SK-N-SH (cell line): ENCODE data around the gene IL21R. TPM values are rescaled to one million over a fixed set of nuclear protein-coding genes. Genes with fewer than 3 reads are reported as not detected.

Experiments
- CTCF ChIA-PET: fragments of 300-600, 350-600 bp; formaldehyde crosslinking; extraction: SDS; loops from one replicate; lab custom pipeline; 2021; lab: Yijun Ruan, JAX
- POLR2A ChIA-PET: fragments of 350-600 bp; sonication (Branson Sonifier 250); formaldehyde crosslinking; extraction: SDS; loops from one replicate; lab custom pipeline; 2020; ENCODE audit warnings: antibody characterized with exemption, inconsistent platforms; lab: Yijun Ruan, JAX
- DNase-seq: peaks from one replicate; pipeline ENCODE4 v3.0.0; 2012
- H2AFZ ChIP-seq: fragments of 200-600 bp; sonication (generic); 2 replicates; pipeline ENCODE4 v1.8.1; 2016; ENCODE audit warnings: antibody characterized with exemption, mild to moderate bottlenecking, low read depth
- H3F3A ChIP-seq: fragments of 200-600 bp; sonication (generic); replicated peaks from 2 replicates; pipeline ENCODE3; 2016; ENCODE audit warnings: antibody characterized with exemption, mild to moderate bottlenecking; ENCODE audit not compliant: insufficient read depth
- H3K27ac ChIP-seq, 2 experiments: fragments of 200-500 bp in 1 of 2; fragments of 200-600 bp in 1 of 2; sonication (Bioruptor generic) in 1 of 2; sonication (generic), shearing (Covaris generic) in 1 of 2; 2 replicates each; pipeline versions ENCODE4 v1.5.1 to v1.6.1; 2014 to 2016; ENCODE audit warnings: low read depth in 2 of 2, inconsistent platforms in 1 of 2, low read length in 1 of 2, mild to moderate bottlenecking in 1 of 2, mixed read lengths in 1 of 2
- H3K27me3 ChIP-seq: fragments of 200-600 bp; sonication (generic), shearing (Covaris generic); 2 replicates; pipeline ENCODE4 v1.6.1; 2016; ENCODE audit warnings: mixed run types; ENCODE audit not compliant: insufficient read depth
- H3K36me3 ChIP-seq, 2 experiments: fragments of 200-500 bp in 1 of 2; fragments of 200-600 bp in 1 of 2; sonication (Bioruptor generic) in 1 of 2; sonication (generic) in 1 of 2; replicated peaks in 1 of 2; 2 replicates each; pipeline versions ENCODE3 to v1.5.1; 2014 to 2016; ENCODE audit warnings: low read length in 1 of 2, mild to moderate bottlenecking in 1 of 2; ENCODE audit not compliant: insufficient read depth in 2 of 2, control insufficient read depth in 1 of 2
- H3K4me1 ChIP-seq, 2 experiments: fragments of 200-500 bp in 1 of 2; fragments of 200-600 bp in 1 of 2; sonication (Bioruptor generic) in 1 of 2; sonication (generic), shearing (Covaris generic) in 1 of 2; 2 replicates each; pipeline versions ENCODE4 v1.5.1 to v1.6.1; 2014 to 2016; ENCODE audit warnings: low read depth in 1 of 2, low read length in 1 of 2, mixed run types in 1 of 2; ENCODE audit not compliant: insufficient read depth in 2 of 2, control insufficient read depth in 1 of 2
- H3K4me2 ChIP-seq: fragments of 200-600 bp; sonication (generic), shearing (Covaris generic); 2 replicates; pipeline ENCODE4 v1.6.1; 2017; ENCODE audit warnings: mixed run types
- H3K4me3 ChIP-seq, 2 experiments: fragments of 200-500 bp in 1 of 2; fragments of 200-600 bp in 1 of 2; sonication (Bioruptor generic) in 1 of 2; sonication (generic), shearing (Covaris generic) in 1 of 2; 2 replicates each; pipeline versions ENCODE4 v1.5.1 to v1.8.1; 2014 to 2016; ENCODE audit warnings: low read depth in 2 of 2, inconsistent platforms in 1 of 2, low read length in 1 of 2, mild to moderate bottlenecking in 1 of 2, mixed read lengths in 1 of 2, moderate library complexity in 1 of 2
- H3K79me2 ChIP-seq: fragments of 200-600 bp; sonication (generic); 2 replicates; pipeline ENCODE4 v1.8.1; 2017; ENCODE audit warnings: mild to moderate bottlenecking; ENCODE audit not compliant: insufficient read depth
- H3K9ac ChIP-seq: fragments of 200-600 bp; sonication (generic); 2 replicates; pipeline ENCODE4 v1.6.1; 2017; ENCODE audit warnings: mixed run types
- H3K9me2 ChIP-seq: fragments of 200-600 bp; sonication (generic); 2 replicates; pipeline ENCODE4 v1.6.1; 2017; ENCODE audit warnings: mixed run types
- H3K9me3 ChIP-seq: fragments of 200-600 bp; sonication (generic); 2 replicates; pipeline ENCODE4 v1.6.1; 2017; ENCODE audit warnings: mixed run types, mild to moderate bottlenecking, moderate library complexity
- H4K20me1 ChIP-seq: fragments of 200-600 bp; sonication (generic); 2 replicates; pipeline ENCODE4 v1.6.1; 2017; ENCODE audit warnings: mild to moderate bottlenecking, mixed run types; ENCODE audit not compliant: insufficient read depth
- CTCF ChIP-seq: fragments of 200-600 bp; sonication (generic); IDR thresholded peaks from 2 replicates; pipeline ENCODE4 v1.6.1; 2017; ENCODE audit warnings: antibody characterized with exemption, mild to moderate bottlenecking, moderate library complexity
- ELF1 ChIP-seq: IDR thresholded peaks from 2 replicates; pipeline ENCODE4 v1.4.0; 2012
- GABPA ChIP-seq: IDR thresholded peaks from 2 replicates; pipeline ENCODE4 v1.4.0; 2012; ENCODE audit warnings: low read depth, mild to moderate bottlenecking
- PBX3 ChIP-seq: IDR thresholded peaks from 2 replicates; pipeline ENCODE4; 2012
- REST ChIP-seq: IDR thresholded peaks from 2 replicates; pipeline ENCODE4 v1.6.1; 2012; ENCODE audit warnings: mild to moderate bottlenecking, low read depth, low read length, moderate library complexity
- TEAD4 ChIP-seq: IDR thresholded peaks from 2 replicates; pipeline ENCODE4 v1.4.0; 2012; ENCODE audit warnings: mild to moderate bottlenecking, borderline replicate concordance; ENCODE audit not compliant: insufficient read depth
- WGBS: methylation state at CpG from one replicate; pipeline ENCODE4 v1.1.6; 2017; ENCODE audit warnings: low lambda C conversion rate; 5-methylcytosine and 5-hydroxymethylcytosine counted together
- polyA plus RNA-seq, 3 experiments: library from polyadenylated mRNA; depleted of rRNA; stranded (reverse); fragments of >200 nt; gene quantifications; 2 replicates each; pipeline ENCODE4 v1.2.3, GENCODE V29; 2012

The IL21R gene
- polyA plus RNA-seq, 1 of the 3 experiments (the other 2 are of a cell fraction): 0.13 TPM

- no peak overlapping the region for H3K9ac ChIP-seq
- H3K4me2 ChIP-seq: no peak overlapping the region
- ChIA-PET POLR2A (no interaction called here), CTCF (no interaction called here)
- H3K27me3 ChIP-seq: no peaks in the 10 kb centered on the region
- H3K4me1 ChIP-seq: no peaks in the 10 kb centered on the region
- H3K79me2 ChIP-seq: no peaks in the 10 kb centered on the region
- H3K9me3 ChIP-seq: no peaks in the 10 kb centered on the region
- H3K36me3 ChIP-seq: peaks cover 55 to 92% of the 10 kb centered on the region in 2 experiments
- H3F3A ChIP-seq: no peaks in the 10 kb centered on the region
- TF ChIP-seq PBX3 (no peak), TEAD4 (no peak), ELF1 (no peak), CTCF (no peak), GABPA (no peak)
- no peaks in the 10 kb centered on the region for H4K20me1 ChIP-seq
- no peaks in the 10 kb centered on the region for H3K9me2 ChIP-seq
- DNase-seq: no peak
- no peak overlapping the region for H2AFZ ChIP-seq
- H3K27ac ChIP-seq: no peak overlapping the region
- 90% methylated on average over 11 of the region's 11 CpGs for WGBS
- H3K4me3 ChIP-seq: no peak overlapping the region
These were observed 90.6 kb downstream of the IL21R start for GRCh38 chr16:27492588-27492979.

GRCh38 chr16:27495191-27495590, 93.2 kb downstream of the IL21R start:
- 91% methylated on average over 11 of the region's 13 CpGs for WGBS
- Histone ChIP-seq H3K9me3 (no peaks in the 10 kb centered on the region), H3K4me3 (no peak overlapping the region), H3K27me3 (no peaks in the 10 kb centered on the region), H3K4me2 (no peak overlapping the region), H3K27ac (no peak overlapping the region), H3K79me2 (no peaks in the 10 kb centered on the region), H3K9ac (no peak overlapping the region), H2AFZ (no peak overlapping the region), H4K20me1 (no peaks in the 10 kb centered on the region), H3K4me1 (no peaks in the 10 kb centered on the region), H3K9me2 (no peaks in the 10 kb centered on the region), H3K36me3 (peaks cover 44 to 94% of the 10 kb centered on the region in 2 experiments), H3F3A (no peaks in the 10 kb centered on the region)
- DNase-seq: no peak
- ChIA-PET POLR2A (no interaction called here), CTCF (no interaction called here)
- TF ChIP-seq REST: no peak
